GM19452 (cell line): Measurements from ENCODE around the gene OR1D5.
"Not testable (repeated sequence)": the region's sequence is repeated elsewhere in the genome, so short reads cannot be mapped to it uniquely, and the experiment has no call there.

Experiments used
- ATAC-seq: cut with Tn5 transposase; IDR thresholded peaks from one replicate; pipeline ENCODE4 v1.9.1; 2021; ENCODE audit not compliant: unreplicated experiment

OR1D5 gene

DNA sequence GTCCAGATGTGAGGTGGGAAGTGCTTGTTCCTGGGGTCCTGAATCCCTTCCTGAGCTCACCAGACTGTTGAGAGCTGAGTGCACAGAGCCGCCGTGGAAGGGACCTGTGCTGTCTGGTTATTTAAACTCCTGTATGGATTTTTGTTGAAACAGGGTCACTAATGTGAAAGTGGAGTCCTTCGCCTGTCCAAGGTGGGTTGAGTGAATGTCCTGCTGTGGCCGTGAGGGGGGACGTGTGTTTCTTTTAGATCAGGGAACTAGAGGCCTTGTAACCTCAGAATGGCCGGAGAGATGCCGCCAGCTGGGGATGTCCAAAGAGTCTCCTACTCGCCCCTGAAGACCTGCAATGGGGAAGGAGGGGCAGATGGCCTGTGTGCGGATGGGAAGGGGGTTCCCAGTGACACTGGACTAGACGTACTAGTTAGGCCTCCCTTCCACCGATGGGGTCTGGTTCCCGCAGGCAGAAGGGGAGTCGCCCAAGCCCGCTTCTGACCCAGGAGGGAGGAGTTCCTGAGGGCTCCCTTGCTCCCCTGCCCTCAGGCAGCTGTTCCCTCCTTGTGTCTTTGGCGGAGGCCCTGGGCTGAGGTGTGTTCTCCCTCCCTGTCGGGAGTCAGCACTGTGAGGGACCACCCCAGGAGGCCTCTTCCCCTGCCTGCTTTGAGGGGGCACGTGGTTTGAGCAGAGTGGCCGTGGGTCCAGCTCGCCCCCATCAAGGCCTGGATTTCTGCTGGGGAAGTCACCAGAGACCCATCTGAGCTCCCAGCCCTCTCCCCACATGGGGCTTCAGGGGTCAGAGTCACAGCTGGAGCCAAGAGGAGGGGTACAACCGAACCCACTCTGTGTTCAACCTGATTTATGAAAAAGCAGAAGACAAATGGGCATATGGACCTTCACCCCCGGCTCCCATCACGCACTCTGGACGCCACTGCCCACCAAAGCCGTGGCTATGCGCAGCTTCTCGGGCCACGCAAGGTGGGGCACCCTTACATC, 30.9 kb downstream of the OR1D5 start:
- ATAC-seq: no peak

DNA sequence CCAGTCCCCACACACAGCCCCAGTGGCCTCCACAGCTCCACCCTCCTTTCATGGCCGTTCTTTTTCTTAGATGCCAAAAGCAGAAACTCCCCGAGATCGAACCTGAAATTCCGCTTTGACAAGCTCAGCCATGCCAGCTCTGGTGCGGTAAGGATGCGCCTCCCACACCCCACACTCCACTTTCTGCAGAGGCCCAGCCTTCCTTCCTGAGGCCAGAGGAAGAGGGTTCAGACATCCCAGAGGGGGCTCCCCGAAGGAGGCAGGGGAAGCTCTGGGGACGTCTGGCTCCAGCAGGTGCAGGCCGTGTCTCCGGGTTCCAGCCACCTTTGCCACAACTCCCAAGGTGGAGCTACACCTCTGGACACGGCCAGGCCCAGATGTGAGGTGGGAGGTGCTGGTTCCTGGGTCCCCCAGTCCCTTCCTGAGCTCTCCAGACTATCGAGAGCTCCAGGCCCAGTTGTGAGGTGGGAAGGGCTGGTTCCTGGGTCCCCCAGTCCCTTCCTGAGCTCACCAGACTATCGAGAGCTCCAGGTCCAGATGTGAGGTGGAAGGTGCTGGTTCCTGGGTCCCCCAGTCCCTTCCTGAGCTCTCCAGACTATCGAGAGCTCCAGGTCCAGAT, 32.4 kb downstream of the OR1D5 start:
- not testable (repeated sequence) for ATAC-seq

DNA sequence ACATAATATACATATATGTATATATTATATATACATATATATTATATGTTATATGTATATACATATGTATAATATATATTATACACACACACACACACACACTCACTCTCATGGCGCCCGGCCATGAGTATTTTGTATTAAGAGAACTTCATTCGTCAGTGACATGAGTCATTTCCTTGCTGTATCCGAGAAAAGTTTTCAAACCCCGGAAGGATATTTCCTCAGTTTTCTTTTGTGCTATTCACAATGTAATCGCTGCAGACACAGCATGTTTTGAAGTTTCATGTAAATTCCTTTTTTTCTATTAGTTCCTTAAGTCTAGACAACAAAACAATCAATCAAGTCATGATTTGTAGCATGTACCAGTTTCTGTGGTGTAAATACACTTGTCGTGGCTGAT, 33.3 kb downstream of the OR1D5 start:
- ATAC-seq: no peak

DNA sequence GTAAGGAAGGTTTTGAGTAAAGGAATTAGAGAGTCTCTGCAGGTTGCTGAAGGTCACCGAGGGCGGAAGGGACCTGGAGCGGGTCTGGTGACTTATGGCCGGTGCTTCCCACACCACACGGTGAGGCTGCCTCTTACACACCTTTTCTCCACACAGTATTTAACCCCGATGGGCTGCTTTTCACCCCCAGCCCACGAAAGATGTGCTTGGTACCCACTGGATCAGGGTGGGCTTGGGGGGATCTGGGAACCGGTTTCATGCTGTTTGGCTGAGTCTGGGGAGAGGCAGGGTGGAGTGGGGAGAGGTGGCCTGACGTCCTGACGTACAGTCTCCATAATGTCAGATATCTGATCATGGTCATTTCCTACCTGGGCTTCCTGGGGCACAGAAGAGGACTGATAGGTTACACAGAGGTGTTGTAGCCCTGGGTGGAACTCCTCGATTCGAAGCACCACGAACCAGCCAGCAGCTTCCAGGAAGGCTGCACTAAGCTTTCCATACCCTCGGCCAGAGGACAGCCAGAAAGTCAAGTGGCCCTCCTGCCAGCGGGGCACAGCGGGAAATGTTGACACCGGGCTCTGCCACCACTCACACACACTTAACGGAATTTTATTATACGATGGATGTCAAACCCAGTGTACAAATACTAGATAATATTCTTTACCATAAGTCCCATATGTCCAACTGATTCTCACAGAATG, 34.0 kb downstream of the OR1D5 start:
- ATAC-seq: no peak

DNA sequence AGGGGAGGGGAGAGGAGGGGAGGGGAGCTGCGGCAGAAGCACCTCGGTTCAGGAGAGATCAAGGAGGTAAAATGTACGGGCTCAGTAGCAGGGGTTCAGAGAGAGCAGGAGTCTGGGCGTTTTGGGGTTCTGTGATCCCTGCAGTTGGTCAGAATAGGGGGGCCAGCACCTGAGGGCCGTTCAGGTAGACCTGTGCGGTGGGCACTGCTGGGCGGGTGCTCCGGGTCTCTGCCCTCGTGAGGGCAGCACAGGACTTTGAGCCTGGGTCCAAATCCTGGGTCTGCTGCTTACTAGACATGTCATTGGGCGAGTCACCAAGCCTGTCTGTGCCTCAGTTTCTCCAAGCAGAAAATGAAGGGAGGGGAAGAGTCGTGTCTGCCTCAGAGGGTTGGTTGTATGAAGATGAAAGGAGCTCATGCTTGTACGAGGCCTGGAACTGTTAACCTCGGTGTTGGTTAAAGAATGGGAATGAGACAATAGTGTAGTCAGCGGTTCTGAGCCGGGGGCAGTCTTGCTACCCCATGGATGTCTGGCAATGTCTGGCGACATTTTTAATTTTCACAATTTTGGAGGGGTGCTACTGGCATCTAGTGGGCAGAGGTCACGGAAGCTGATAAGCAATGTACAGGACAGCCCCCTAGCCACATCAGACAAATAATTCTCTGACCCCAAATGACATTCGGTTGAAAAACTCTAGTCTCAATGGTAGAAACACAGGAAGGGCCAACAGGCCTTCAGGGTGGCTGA, 35.4 kb downstream of the OR1D5 start:
- no peak for ATAC-seq

DNA sequence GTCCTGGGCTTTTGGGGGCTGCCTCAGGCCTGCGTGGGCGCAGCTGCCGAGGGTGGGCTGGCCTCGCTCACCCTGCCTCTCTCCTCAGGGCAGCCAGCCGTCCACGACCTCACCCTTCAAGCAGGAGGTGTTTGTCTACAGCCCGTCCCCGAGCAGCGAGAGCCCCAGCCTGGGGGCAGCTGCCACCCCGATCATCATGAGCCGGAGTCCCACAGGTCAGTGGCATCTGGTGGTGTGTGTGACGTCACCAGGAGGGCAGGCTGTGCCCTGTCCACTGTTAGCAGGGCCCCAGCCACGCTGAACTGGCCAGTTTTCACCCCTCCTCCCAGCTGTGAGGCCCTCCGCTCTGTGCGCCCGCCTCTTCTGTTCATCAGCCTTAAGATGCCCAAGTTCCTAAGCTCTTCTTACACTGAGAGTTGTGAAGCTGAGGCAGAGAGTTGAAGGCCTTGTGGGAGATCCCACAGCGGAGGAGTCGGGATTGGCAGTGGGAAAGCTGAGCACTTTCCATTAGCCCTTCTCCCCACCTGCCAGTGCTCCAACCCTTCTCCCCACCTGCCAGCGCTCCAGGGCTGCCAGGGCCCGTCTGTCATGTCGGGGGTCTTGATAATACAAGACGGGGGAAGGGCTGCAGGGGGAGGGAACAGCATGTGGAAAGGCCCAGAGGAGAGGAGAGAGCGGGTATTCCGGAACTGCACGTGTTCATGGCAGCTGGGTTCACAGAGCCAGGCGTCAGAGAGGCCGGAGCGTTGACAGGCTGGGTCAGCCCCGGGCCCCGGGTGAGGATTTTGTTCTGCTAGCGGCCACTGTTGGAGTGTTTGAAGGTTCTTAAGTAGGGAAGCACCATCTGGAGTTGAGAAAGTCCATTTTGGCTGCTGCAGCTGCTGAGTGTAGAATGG, 36.3 kb downstream of the OR1D5 start:
- no peak for ATAC-seq

DNA sequence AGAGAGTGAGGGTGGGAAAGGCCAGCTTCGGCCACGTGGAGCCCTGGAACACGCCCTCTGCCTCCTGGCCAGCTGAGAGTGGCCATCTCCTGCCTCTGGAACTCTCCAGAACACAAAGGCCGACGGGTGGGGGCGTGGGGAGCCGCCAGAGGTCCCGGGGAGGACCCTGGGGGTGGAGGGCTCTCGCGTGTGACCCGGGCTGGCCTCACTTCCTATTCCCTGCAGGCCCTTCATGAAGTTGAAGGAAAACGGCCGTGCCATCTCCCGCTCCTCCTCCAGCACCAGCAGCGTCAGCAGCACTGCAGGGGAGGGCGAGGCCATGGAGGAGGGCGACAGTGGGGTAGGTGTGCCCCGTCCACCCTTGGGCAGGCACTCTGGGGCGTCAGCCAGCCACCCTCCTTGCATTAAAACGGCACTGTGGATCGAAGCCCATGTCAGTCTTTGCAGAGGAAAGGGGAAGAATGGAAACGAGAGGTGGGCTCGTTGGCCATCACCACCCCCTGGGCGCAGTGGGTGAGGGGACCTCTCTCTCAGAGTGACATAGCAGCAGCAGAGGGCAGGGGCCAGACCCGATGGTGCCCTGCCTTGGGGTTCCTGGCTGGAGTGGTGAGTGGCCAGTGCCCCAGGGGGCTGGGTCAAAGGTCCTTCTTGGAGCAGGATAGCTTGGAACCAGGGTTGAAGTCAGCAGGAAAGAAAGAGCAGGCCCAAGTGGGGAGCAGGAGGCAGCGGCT, 37.1 kb downstream of the OR1D5 start:
- no peak for ATAC-seq

- no peak for ATAC-seq
Measured at GRCh38 chr17:3025421-3026124, 37.8 kb downstream of the OR1D5 start.

DNA sequence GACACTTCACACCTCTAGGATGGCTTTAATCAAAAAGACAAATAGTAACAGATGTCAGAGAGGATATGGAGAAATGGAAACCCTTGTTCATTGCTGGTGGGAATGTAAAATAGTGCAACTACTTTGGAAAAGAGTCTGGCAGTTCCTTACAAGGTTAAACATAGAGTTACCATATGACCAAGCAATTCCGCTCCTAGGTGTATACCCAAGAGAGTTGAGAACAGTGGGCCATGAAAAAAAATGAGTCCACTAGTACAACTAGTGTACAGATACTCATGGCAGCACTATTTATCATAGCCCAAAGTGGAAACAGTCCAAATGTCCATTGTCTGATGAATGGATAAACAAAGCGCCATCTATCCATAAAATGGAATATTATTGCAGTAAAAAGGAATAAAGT, 39.1 kb downstream of the OR1D5 start:
- no peak for ATAC-seq

GRCh38 chr17:3022197-3022596, 41.2 kb downstream of the OR1D5 start:
- ATAC-seq: no peak

- ATAC-seq: no peak
Measured at GRCh38 chr17:3020381-3020780, 43.0 kb downstream of the OR1D5 start.

DNA sequence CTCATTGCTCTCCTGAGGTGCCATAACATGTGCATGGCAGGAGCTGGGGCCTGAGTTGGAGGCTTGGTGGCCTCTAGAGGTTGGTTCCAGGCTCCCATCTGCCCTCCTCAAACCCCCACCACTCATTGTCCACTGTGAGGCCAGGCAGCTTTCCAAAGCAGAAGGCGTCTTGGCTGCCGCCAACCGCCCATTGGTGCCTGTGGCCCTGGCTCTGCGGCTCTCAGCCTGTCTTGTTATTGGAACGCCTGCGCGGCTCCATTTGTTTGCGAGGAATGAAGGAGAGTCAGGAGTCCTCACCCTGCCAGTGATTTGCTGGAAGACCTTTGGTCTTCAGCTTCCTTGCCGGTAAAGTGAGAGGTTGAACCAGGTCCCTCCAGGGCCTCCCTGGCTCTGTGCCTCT, 43.6 kb downstream of the OR1D5 start:
- no peak for ATAC-seq

DNA sequence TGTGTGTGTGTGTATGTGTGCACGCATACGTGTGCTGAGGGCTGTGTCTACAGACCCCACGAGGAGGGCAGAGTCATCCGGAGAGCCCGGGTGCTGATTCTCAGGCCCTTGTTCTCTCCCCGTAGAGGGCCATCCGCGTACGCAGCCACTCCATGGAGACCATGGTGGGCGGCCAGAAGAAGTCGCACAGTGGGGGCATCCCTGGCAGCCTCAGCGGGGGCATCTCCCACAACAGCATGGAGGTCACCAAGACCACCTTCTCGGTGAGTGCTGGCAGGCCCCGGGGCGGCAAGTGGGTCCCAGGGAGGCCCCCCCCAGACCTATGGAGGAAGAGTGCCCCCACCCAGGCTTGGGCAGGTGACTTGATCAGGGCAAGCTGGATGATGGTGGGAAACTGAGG, 45.5 kb downstream of the OR1D5 start:
- no peak for ATAC-seq

GRCh38 chr17:3015890-3016289, 47.5 kb downstream of the OR1D5 start:
- no peak for ATAC-seq

DNA sequence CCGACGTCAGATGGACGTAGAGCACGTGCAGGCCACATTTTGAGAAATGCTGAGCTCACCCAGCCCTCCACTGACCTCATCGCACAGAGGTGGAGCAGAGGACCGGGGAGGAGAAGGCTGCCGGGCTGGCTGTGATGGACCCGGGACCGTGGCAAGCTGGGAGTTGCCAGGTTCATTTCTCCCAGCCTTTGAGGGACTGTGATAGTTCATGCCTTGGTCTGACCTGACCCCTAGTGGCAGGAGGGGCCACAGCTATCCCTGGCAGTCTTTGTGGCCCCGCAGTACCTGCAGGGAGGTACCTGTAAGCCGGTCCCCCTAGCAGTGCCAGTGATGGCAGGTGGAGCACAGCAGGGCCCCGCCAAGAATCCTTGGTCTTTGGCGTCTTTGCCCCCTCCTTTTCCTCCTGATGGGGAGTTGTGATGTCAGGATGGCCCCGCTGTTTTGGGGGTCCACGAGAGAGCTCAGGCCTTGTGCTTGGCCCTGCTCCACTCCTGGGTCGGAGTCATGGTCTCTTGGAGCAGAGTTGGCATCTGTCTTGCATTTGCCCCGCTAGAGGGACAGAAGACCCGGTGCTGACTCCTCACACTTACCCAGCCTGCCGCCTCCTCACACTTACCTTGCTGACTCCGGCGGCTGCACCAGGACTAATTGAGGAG, 50.4 kb downstream of the OR1D5 start:
- no peak for ATAC-seq
